ENCODE results near the gene EIF3D. TPM values are rescaled to one million over a fixed set of nuclear protein-coding genes. Genes with fewer than 3 reads are reported as not detected.

Gene EIF3D
- total RNA-seq, 1 donor from 2014 or later, result 1,330 TPM

DNA sequence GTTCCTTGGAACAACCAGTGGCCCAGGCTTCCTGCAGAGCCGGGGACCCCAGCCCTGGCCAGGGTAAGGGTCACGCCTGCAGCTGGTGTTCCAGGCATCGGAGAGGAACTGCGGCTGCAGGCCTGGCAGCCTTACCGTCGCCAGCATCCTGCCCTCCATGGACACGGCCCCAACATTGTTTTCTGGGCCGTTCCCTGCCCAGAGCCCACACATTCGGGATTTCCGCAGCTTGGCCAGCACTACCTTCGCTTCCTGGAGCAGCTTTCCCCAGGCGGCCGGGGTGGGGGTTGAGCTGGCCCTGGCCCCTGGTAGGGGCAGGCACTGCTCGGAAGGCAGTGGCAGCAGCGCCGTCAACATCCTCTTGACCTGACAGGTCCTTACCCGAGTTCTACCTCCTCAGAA is 65.2 kb downstream of the EIF3D start:
- FAIRE-seq, result no peak
- Histone ChIP-seq H3K4me3 (ENCODE audit: low read depth, low read length) (no peak overlapping the region), H3K36me3 (ENCODE audit: control insufficient read depth, insufficient read depth, low read length) (peaks cover 2% of the 10 kb centered on the region), H3K27me3 (ENCODE audit: control insufficient read depth, insufficient read depth, low read length) (no peaks in the 10 kb centered on the region)
- DNase-seq (ENCODE audit: low read depth), result no peak
- TF ChIP-seq, protein P1, sequence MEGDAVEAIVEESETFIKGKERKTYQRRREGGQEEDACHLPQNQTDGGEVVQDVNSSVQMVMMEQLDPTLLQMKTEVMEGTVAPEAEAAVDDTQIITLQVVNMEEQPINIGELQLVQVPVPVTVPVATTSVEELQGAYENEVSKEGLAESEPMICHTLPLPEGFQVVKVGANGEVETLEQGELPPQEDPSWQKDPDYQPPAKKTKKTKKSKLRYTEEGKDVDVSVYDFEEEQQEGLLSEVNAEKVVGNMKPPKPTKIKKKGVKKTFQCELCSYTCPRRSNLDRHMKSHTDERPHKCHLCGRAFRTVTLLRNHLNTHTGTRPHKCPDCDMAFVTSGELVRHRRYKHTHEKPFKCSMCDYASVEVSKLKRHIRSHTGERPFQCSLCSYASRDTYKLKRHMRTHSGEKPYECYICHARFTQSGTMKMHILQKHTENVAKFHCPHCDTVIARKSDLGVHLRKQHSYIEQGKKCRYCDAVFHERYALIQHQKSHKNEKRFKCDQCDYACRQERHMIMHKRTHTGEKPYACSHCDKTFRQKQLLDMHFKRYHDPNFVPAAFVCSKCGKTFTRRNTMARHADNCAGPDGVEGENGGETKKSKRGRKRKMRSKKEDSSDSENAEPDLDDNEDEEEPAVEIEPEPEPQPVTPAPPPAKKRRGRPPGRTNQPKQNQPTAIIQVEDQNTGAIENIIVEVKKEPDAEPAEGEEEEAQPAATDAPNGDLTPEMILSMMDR (IDR thresholded peaks at IDR 0.05; ENCODE audit: insufficient read depth, low read length, severe bottlenecking), result no peak

DNA sequence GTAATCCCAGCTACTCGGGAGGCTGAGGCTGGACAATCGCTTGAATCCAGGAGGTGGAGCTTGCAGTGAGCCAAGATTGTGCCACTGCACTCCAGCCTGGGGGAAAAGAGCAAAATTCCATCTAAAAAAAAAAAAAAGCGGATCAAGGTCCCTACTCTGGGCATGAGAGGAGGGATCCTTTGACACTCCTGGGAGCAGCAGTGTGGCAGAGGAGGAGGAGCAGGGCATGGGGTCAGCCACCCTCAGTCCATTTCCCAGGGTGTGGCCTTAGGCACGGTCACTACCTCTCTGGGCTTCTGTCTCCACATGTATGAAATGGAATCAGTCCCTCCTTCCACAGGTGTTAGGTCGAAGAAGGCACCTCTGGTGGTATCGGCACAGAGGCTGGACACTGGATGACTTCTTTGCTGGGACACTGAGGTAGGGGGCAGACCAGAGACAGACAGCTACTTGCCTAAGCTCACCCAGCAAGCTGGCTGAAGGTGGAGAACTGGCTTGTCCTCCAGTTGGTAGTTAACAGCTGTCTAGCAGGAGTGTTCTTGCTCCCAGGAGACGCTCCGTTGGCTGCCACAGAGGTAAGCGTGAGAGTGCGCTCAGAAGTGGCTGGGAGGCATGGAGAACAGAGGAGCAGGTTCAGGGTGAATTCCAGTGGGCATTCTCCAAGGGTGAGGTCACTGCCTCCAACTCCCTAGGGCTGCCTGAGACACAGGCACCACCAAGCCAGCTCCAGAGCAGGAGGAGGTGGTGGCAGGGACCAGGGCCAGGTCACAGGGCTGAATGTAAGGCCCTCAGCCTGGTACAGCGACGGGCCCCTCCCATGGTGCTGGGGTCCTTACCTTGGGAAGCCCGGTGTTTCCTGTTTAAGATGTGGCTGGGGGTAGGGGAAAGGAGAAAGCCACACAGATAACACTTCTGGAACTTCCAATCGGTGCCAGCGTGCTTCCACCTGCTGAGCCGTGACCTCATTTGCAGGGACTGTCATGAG is 67.0 kb downstream of the EIF3D start:
- no peaks in the 10 kb centered on the region for H3K36me3 ChIP-seq (ENCODE audit: control insufficient read depth, insufficient read depth, low read length)
- TF ChIP-seq, protein P1 (IDR thresholded peaks at IDR 0.05; ENCODE audit: insufficient read depth, low read length, severe bottlenecking), result no peak
- peak; percentile 91 for DNase-seq (ENCODE audit: low read depth)
- no peaks in the 10 kb centered on the region for H3K27me3 ChIP-seq (ENCODE audit: control insufficient read depth, insufficient read depth, low read length)
- FAIRE-seq, result peak; percentile 60
- no peak overlapping the region for H3K4me3 ChIP-seq (ENCODE audit: low read depth, low read length)

Other genes starting within 250 kb of the EIF3D start
- 378 and 611 TPM in 2 replicates for gene MYH9, start 141.2 kb downstream of the EIF3D start, total RNA-seq
- 17.9 and 18.1 TPM in 2 replicates for gene TXN2, start 47.5 kb downstream of the EIF3D start, total RNA-seq
- 1.6 and 2.0 TPM in 2 replicates for gene FOXRED2, start 22.1 kb downstream of the EIF3D start, total RNA-seq
- gene CACNG2, start 174.6 kb upstream of the EIF3D start, total RNA-seq, result not detected in 2 replicates
- gene IFT27, start 247.0 kb upstream of the EIF3D start, total RNA-seq, result 10.8 and 15.5 TPM in 2 replicates